ENCODE data around the gene DUSP14. TPM values are rescaled to one million over a fixed set of nuclear protein-coding genes. Genes with fewer than 3 reads are reported as not detected.

The DUSP14 gene
- total and polyA plus RNA-seq, 2 of the 13 experiments (the other 11 are each of a cell fraction or from before 2014, with no cell fraction given): 33.5 to 39.8 TPM

- in situ Hi-C loops (cut with HindIII; ENCODE audit: extremely low pct_ligation_motif_present, low pct_unique_long_range_greater_than_20kb): no loop called here
- intact Hi-C loops (cut with micrococcal nuclease; ENCODE audit: unreplicated experiment): no loop called here
- ATAC-seq (no peak), DNase-seq (ENCODE audit: low spot score) (no peak), FAIRE-seq (no peak)
- H3K9me3 ChIP-seq (ENCODE audit: low read length): no peaks in the 10 kb centered on the region
- H3K79me2 ChIP-seq (ENCODE audit: insufficient read depth, low read length): peaks cover 83% of the 10 kb centered on the region
- ChIA-PET POLR2A (no interaction called here), CTCF (ENCODE audit: low intra/inter-chr PET ratio, low total read pairs) (no interaction called here)
- 89% methylated on average over 3 of the region's 3 CpGs for WGBS (ENCODE audit: low lambda C conversion rate)
- H3K4me3 ChIP-seq (replicated peaks in 1 of 3; ENCODE audit: insufficient read depth in 1 of 3, low read depth in 2 of 3, low read length in 3 of 3): no peak overlapping the region
- H3K4me1 ChIP-seq (ENCODE audit: insufficient read depth, low read length): peaks cover 58% of the 10 kb centered on the region
- no peak overlapping the region for H3K9ac ChIP-seq (ENCODE audit: insufficient read depth, low read depth, low read length)
- no peaks in the 10 kb centered on the region for H3K27me3 ChIP-seq (ENCODE audit: control insufficient read depth in 1 of 2, insufficient read depth in 2 of 2, low read length in 2 of 2)
- no peak overlapping the region for H2AFZ ChIP-seq (ENCODE audit: low read length)
- TF ChIP-seq NFE2L2 (IDR thresholded peaks at IDR 0.05; ENCODE audit: low read length) (no peak), ZBTB49 (CRISPR knock-in tag; IDR thresholded peaks at IDR 0.05; ENCODE audit: borderline replicate concordance) (no peak), ZNF614 (CRISPR knock-in tag; IDR thresholded peaks at IDR 0.05; ENCODE audit: borderline replicate concordance) (no peak), ZKSCAN1 (IDR thresholded peaks at IDR 0.05; ENCODE audit: low read length) (no peak), RARG (CRISPR knock-in tag; IDR thresholded peaks at IDR 0.05; ENCODE audit: low read depth) (no peak), SOX5 (CRISPR knock-in tag; IDR thresholded peaks at IDR 0.05; ENCODE audit: borderline replicate concordance) (no peak), GLI4 (CRISPR knock-in tag; IDR thresholded peaks at IDR 0.05; ENCODE audit: borderline replicate concordance) (no peak), ZHX1 (CRISPR knock-in tag; IDR thresholded peaks at IDR 0.05; ENCODE audit: low read depth) (no peak), ZC3H4 (CRISPR knock-in tag; IDR thresholded peaks at IDR 0.05; ENCODE audit: borderline replicate concordance) (no peak), CENPT (CRISPR knock-in tag; IDR thresholded peaks at IDR 0.05; ENCODE audit: low read depth) (no peak), SP1 (IDR thresholded peaks at IDR 0.05) (no peak), SP1 (CRISPR knock-in tag; IDR thresholded peaks at IDR 0.05) (no peak), ZNF879 (CRISPR knock-in tag; IDR thresholded peaks at IDR 0.05) (no peak), SAP130 (CRISPR knock-in tag; IDR thresholded peaks at IDR 0.05; ENCODE audit: low read depth) (no peak), JUND (CRISPR knock-in tag; IDR thresholded peaks at IDR 0.05) (no peak), ZNF20 (CRISPR knock-in tag; IDR thresholded peaks at IDR 0.05) (no peak), ZNF44 (CRISPR knock-in tag; IDR thresholded peaks at IDR 0.05) (no peak), ZNF770 (CRISPR knock-in tag; IDR thresholded peaks at IDR 0.05) (no peak)
- TF ChIP-seq, protein P1, sequence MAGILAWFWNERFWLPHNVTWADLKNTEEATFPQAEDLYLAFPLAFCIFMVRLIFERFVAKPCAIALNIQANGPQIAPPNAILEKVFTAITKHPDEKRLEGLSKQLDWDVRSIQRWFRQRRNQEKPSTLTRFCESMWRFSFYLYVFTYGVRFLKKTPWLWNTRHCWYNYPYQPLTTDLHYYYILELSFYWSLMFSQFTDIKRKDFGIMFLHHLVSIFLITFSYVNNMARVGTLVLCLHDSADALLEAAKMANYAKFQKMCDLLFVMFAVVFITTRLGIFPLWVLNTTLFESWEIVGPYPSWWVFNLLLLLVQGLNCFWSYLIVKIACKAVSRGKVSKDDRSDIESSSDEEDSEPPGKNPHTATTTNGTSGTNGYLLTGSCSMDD (CRISPR knock-in tag; IDR thresholded peaks at IDR 0.05): no peak
- BruUV-seq (replicated peaks): no TSS peak
- H3K36me3 ChIP-seq (replicated peaks in 1 of 2; ENCODE audit: control insufficient read depth in 1 of 2, insufficient read depth in 2 of 2, low read length in 2 of 2): peaks cover 4 to 9% of the 10 kb centered on the region in 2 experiments; a peak in 4 of 5 replicates
- no peak overlapping the region for H3K27ac ChIP-seq (ENCODE audit: extremely low read length, insufficient read depth, low read length)
- no peak overlapping the region for H3K4me2 ChIP-seq (ENCODE audit: low read depth, low read length)
- 0 out of 2 replicates have a peak, but pooled peaks cover 3% of the 10 kb centered on the region for H4K20me1 ChIP-seq (ENCODE audit: insufficient read depth, low read length)
Observed at GRCh38 chr17:37505333-37505732, 15.6 kb downstream of the DUSP14 start.

Measured in HepG2 (cell line).